IPS DF 19.7 (cell line): Measurements from ENCODE around the gene KIFC3.
"Not testable (repeated sequence)": the region's sequence is repeated elsewhere in the genome, so short reads cannot be mapped to it uniquely, and the experiment has no call there.

Experiments
- DNase-seq: peaks from one replicate; pipeline ENCODE4 v3.0.0-alpha.2; 2013; ENCODE audit warnings: low read depth, low spot score

KIFC3 gene

DNA sequence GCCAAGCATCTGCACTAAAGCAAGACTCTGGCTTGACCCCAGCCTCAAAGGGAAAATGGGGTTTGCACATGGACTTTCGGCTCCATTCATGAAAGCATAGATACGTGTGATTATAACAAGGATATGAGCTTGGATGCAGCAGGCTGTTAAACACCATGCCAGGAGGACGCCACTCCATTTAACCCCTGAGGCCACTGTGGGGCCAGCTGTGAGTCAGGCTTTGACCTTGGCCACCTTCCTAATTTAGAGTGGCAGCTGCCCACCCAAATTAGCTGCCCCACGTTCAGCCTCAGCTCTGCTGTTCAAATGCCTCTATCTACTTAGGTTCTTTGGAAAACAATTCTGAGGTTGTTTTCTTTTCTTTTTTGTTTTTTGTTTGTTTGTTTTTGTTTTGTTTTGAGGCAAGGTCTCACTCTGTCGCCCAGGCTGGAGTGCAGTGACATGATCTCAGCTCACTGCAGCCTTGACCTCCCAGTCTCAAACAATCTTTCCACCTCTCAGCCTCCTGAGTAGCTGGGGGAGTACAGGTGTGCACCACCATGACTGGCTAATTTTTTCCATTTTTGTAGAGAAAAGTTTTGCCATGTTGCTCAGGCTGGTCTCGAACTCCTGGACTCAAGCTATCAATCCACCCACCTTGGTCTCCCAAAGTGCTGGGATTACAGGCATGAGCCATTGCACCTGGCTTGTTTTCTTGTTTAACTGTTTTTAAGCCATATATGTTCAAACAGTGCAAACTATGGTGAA lies 23.2 kb upstream of the KIFC3 start:
- DNase-seq: no peak

DNA sequence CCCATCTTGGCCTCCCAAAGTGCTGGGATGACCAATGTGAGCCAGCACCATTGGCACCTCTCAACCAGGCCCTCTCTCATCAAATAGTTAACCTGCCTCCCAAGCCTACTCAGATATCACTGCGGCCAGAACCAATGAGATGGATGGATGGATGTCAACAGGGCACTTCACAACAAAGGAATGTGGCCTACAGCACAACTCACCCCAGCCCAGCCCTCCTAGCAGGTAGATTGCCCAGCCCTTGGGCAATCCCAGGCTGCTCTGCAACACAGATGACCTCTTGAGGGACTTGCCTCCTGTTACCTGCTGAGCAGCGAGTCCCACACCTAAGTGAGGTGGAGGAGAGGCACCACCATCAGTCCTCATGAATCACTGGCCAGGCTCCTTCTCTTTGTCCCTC lies 22.6 kb upstream of the KIFC3 start:
- no peak for DNase-seq

DNA sequence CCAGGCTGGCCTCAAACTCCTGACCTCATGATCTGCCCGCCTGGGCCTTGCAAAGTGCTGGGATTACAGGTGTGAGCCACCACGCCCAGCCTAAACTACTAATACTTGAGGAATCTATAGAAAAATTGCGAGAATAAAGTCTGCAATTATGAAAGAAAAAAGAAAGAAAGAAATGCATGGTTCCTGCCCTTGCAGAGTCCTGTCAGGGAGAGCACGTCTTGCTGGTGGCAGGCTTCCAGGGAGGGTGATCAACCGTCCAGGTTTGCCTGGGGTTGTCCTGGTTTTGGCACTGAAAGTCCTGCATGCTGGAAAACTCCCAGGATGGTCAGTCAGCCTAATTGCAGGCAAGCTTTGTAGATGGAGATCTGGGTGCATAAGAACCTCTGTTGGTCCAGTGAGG lies 21.5 kb upstream of the KIFC3 start:
- DNase-seq: no peak

DNA sequence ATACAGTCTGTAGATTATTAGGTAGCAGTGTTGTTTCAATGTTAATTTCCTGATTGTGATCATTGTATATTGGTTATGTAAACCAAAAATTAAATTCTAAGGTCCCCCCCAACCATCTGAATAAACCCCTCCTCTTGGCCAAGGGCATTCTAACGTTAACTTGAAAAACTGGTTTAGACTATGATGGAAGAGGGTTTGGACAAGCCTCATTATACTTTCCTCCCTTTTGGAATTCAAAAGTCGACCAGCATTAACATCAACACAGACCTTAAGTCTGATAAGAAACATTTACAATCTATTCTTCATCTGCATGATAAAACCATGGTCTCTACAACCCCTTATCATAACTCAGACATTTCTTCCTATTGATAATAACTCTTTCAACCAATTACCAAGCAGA lies 20.6 kb upstream of the KIFC3 start:
- DNase-seq: no peak

DNA sequence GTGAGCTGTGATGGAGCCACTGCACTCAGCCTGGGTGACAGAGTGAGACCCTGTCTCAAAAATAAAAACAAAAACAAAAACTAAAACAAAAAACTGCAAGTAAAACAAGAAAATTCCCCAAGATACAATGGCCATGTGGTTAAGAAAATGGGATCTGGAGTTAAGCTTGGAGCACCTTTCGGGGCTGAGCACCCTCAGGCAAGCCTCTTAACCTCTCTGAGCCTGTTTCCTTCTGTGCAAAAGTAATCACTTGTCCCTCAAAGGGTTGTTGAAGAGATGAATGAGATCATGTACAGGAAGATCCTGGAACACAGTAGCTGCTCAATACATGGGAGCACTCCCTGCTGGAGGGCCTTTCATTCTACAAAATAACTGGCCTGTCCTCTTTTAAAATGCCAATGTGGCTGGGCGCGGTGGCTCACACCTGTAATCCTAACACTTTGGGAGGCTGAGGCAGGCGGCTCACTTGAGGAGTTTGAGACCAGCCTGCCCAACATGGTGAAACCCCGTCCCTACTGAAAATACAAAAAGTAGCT lies 19.8 kb upstream of the KIFC3 start:
- no peak for DNase-seq

DNA sequence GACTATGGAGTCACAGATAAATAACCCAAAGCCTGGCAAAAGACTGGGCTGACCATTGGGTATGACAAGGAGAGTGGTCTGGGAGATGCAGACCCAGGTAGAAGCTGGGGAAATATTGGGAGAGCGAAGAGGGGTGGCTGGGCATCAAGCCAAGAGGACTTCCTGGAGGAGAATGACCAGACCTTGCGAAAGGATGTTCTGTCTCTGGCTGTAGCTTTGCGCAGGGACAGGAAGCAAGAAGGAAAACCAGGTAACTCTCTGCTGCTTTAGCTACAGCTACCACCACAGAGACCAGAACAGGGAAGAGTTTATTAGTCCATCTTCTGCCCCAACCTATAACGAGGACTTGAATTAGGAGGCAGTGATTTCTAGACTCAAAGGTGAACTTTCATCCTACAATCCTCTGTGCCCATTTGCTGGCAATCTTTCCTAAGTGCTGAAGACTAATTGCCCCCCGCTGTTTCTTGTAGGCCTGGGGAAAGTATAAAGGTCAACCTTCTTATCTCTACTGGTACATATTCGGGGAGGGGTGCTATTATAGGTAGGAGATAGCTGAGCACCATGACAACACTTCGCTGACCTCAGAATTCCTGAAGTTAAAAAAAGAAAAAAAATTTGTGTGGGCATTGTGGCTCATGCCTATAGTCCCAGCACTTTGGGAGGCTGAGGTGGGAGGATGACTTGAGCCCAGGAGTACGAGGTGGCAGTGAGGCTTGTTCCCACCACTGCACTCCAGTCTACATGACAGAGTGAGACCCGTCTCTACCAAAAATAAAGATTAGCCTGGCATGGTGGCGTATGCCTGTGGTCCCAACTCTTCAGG lies 19.1 kb upstream of the KIFC3 start:
- no peak for DNase-seq

DNA sequence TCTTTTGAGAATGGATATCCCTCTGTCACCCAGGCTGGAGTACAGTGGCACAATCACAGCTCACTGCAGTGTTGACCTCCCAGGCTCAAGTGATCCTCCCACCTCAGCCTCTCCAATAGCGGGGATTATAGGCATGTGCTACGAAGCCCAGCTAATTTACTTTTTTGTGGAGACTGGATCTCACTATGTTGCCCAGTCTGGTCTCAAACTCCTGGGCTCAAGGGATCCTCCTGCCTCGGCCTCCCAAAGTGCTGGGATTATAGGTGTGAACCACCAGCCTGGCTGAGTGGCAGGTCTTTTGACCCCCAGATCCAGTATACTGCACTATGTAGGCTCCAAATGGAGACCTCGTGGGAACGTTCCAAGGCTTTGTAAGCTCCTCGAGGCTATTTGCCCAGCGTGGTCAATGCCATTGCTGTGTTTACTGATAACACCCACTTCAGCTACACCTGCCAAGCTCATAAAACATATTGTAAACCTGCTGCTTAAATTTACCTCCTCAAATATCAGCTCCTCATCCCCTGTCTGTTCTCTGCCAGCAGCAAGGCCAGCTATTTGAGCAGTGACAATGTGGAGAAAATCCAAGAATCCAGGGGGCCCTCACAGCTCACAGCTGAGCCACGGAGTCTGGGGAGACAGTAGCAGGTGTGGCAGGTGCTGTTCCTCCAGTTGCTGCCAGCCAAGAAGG lies 16.2 kb upstream of the KIFC3 start:
- DNase-seq: no peak

DNA sequence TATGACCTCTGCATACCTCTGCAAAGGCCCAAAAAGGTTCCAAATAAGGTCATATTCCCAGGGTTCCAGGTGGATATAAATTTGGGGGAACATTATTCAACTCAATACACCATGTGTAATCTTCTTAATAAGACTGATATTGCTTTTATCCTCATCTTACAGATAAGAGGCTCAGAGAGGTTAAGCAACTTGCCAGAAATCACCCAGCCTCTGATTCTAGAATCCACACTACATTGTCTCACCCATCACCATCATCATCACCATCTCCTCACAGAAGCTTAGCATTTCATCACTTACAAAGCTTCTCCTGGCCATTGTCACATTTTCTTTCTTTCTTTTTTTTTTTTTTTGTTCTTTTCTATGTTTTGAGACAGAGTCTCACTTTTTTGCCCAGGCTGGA lies 15.4 kb upstream of the KIFC3 start:
- no peak for DNase-seq

DNA sequence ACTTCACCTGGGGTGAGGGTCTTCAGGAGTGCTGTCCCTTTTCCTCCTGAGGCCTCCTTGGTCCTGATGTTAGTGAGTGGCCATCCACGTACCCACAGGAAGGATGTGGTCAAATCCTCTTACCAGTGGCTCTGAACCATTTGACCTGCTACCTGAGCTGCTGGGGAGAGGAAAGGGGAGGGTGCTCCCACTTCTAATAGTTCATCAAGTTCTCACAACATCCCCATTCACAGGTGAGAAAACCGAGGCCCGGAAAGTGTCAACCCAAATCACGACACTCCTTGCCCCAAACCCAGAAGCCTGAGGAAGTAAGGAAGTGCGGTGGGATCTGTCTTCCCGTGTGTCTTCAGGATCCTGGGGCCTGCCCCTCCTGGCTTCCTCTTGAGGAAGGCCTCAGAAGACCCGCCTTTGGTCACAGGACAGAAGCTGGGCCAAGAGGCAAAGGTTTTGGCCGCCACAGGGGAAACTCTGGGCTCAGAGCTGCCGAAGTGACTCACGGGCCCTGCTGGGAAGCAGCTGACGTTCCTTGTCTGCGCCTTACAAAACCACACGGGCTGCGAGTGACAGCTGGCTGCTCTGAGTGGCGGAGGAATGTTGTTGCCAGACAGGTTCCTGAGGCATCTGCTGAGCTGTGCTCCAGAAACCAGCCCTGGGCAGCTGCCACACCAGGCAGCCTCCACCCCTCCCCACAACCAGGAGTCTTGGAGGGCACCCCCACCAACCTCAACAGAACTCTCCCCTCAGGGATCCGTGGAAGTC lies 13.9 kb upstream of the KIFC3 start:
- DNase-seq: no peak

DNA sequence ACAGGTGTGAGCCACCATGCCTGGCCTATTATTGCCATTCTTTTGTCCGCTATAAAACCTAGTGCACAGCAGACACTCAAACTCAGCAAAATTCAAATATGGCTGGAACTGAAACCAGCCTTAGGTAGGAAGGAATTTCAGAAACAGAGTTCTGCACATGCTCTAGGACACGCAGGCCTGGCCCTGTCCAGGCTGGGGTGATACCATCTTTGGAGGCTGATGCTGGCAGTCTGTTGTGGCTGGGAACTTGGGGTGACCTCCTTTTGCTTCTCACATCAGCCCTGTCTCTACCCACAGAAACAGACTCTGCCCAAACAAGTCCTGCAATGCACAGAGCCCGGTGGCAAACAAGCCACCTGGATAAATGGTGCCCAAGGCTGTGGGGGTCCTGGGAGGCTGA lies 12.6 kb upstream of the KIFC3 start:
- DNase-seq: no peak

DNA sequence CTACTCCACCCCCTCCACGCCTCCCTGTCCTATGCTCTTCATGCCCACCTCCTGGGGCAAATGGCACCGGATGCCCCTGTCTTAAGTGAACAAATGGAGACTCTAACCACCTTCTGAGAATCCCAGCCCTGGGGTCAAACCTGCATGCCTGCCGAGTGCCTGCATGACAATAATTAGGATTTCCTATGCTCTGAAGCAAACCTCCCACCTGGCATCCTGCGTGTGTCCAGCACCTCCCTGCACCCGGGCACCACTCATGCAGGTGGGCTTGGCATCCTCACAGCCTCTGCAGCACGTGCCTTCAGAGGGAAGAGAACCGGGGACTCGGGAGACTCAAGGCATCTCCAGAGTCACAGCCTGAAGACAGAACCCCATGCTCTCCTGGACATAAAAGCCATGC lies 11.2 kb upstream of the KIFC3 start:
- DNase-seq: no peak

DNA sequence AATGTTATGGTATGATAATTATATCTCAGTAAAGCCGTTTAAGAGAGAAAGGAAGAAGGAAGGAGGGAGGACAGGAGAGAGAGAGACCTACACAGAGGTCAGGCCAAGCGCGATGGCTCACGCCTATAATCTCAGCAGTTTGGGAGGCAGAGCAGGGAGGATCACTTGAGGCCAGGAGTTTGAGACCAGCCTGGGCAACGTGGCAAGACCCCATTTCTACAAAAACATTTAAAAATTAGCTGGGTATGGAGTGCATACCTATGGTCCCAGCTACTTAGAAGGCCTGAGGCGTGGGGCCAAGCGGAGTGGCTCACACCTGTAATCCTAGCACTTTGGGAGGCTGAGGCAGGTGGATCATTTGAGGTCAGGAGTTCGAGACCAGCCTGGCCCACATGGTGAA lies 9.0 kb upstream of the KIFC3 start:
- not testable (repeated sequence) for DNase-seq

DNA sequence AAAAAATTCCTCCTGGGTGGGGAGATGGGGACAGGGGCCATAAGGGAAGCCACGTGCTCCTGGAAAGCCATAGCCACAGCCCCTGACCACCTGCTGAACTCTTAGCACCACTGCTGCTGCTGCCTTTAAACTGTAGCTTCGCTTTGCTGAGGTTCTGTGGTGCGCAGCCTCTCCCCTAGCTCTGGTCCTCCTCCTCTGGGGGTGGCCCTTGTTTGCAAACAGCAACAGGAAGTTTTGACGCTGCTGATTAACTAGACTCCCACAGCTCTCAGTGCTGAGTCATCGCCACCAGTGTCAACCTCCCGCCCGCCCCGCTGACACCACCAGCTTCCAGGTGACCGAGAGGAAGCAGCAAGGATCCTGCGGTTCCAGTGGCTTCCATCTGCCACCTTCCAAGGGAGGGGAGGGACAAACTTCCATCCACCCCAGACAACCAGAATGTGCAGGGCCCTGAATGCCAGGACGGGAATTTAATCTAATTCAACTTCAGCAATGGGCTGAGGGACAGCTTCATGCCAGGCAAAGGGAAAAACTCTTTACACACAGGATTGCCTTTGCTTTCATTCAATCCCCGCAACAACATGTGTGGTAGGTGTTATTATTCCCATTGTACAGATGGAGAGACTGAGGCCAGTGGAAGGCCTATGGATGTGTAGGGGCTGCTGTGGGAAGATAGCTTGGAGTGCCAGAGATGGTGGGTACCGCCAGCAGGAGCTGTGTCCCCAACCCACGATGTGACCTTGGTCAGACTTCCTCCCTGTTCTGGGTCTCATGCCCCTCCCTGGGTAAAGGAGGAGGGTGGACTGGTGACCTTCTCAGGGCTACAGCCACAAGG lies 8.1 kb upstream of the KIFC3 start:
- DNase-seq: no peak

DNA sequence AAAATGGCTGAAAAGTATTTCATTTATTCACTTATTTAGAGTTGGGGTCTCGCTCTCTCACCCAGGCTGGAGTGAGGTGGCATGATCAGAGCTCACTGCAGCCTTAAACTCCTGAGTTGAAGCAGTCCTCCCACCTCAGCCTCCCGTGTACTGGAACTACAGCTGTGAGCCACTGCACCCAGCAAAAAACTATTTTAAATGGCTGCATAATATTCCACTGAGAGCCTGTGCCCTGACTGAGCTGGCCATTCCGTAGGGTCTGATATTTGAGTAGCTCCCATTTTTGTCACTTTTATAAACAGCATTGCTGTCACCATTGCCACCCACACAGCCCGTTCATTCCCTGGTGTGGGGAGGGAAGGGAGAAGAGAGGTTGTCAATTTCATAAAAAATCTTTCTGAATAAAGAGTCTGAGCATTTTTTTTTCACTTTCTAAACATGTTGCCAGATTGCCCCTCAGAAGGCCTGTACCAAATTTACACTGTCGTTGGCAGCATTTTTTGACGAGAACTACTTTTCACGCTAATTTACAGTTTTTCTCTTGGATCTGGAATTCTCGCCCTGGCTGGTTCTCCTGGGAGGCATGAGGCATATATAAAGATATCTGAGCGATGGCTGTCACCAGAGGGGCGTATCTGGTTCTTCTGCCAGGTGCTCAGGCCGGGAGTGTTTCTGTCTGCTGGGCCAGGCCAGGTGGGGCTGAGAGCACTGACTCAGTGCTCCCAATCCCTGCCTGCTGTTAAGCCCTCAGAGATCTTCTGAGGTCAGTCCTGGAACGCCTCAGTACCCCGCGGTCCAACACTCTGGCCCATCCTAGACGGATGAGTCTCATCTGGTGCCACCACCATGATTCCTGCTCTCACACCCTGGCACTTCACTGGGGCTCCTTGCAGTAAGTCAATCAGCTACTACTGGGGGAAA lies 7.2 kb upstream of the KIFC3 start:
- no peak for DNase-seq

DNA sequence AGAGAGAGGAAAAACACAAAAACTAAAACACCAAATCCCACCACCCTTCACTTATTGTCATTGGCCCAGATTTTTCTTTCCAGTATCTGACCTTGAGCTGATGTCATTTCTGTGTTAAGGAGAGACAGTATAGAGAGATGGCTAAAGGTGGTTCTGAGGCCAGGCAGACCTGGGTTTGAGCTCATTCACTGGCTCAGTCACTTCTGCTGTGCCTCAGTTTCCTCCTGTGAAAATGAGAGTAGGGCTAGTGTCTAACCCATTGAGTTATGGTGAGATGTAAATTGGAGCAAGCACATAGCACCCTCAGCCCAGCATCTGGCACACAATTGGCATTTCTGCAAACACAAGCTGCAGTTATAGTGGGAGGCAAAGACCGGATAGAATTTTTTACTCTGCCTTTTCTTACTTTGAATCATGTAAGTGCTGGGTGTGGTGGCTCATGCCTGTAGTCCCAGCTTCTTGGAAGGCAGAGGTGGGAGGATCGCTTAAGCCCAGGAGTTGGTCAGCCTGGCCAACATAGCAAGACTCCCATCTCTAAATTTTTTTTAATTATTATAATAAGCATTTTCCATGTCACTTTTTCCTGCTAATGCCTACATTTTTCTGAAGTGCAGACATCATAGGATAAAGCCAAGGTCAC lies 6.4 kb upstream of the KIFC3 start:
- no peak for DNase-seq

DNA sequence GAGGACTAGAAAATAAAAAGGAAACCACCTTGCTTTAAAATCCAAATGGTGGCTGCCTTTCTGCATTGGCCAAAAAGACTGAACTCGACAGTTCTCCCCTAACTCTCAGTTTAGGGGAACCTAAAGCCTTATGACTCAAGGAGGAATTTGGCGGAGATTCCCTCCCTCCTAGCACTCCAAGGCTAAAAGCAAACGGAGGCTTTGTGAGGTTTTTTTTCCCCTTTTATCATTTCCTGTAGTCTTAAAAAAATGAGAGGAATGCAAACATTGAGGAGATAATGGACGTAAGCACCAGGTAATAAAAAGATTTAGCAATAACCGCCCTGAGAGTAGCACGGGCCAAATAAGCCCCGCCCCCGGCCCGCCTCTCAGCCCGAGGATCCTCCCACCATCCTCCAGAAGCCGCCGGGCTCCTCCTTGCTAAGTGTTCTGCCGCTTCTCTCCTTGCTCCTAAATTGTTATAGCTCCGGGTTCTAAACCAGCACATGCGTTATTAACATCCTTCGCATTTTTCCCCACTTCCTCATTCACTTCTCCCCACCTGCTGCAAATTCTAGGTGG lies 5.8 kb upstream of the KIFC3 start:
- DNase-seq: no peak

DNA sequence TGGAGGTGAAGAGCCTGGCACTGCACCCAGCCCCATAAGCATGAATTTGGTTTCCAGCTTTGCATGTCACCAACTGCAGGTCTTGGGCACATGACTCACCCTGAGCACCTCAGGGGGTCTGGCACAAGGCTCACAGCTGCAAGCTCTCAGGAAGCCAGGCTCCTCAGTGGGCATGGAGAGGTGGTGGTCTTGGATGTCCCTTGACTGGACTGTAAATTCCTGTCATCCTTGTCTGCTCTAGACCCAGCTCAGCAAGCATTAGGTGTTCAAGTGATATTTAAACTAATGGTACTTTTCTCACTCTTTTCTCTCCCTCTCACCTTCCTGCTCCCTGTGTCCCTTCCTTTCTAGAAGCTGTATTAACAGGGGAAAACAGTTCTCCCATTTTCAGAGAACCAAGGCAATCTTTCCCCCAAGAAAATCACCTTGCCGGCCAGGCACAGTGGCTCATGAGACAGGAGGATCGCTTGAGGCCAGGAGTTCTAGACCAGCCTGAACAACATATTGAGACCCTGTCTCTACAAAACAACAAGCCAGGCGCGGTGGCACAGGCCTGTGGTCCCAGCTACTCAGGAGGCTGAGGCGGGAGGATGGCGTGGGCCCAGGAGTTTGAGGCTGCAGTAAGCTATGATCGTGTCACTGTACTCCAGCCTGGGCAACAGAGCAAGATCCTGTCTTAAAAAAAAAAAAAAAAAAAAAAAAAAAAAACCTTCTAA lies 5.1 kb upstream of the KIFC3 start:
- DNase-seq: no peak

DNA sequence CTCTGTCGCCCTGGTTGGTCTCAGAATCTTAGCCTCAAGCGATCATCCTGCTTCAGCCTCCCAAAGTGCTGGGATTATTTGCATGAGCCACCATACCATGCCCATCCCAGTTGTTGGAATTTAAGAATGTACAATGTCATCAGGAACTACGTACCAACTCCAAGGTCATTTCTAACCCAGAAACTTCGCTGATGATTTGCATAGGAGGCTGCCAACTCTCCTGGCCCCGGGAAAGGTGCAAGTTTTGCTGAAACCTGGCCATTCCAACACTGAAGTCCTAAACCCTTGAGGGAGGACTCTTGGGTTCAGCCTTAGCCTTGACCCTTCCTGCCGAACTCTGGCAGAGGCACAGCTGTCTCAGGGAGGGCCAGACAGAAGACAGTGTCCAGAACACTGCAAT lies 2.9 kb upstream of the KIFC3 start:
- no peak for DNase-seq
